ENCODE data around the gene HAGHL. TPM values are rescaled to one million over a fixed set of nuclear protein-coding genes. Genes with fewer than 3 reads are reported as not detected.

HAGHL gene
- total RNA-seq, 2 donors from 2014 or later: 8.9 to 11.4 TPM

DNA sequence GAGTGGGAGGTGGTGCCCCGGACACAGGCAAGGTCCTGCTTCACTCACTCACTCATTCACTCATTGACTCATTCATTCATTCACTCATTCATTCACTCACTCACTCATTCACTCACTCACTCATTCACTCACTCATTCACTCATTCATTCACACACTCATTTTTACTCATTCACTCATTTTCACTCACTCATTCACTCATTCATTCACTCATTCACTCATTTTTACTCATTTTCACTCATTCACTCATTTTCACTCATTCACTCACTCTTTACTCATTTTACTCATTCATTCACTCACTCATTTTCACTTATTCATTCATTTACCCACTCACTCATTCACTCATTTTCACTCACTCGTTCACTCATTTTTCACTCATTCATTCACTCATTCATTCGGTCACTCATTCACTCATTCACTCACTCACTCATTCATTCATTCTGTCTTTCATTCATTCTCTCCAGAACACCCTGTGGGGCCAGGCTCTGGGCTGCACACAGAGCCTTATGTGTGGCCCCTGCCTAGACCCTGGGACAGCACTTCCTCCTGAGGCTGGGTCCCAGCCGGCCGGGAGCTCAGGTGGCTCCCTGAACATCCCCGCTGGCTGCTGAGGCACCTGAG lies 52.1 kb downstream of the HAGHL start:
- TF ChIP-seq, protein P1, sequence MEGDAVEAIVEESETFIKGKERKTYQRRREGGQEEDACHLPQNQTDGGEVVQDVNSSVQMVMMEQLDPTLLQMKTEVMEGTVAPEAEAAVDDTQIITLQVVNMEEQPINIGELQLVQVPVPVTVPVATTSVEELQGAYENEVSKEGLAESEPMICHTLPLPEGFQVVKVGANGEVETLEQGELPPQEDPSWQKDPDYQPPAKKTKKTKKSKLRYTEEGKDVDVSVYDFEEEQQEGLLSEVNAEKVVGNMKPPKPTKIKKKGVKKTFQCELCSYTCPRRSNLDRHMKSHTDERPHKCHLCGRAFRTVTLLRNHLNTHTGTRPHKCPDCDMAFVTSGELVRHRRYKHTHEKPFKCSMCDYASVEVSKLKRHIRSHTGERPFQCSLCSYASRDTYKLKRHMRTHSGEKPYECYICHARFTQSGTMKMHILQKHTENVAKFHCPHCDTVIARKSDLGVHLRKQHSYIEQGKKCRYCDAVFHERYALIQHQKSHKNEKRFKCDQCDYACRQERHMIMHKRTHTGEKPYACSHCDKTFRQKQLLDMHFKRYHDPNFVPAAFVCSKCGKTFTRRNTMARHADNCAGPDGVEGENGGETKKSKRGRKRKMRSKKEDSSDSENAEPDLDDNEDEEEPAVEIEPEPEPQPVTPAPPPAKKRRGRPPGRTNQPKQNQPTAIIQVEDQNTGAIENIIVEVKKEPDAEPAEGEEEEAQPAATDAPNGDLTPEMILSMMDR (conservative IDR thresholded peaks at IDR 0.05): no peak
- Histone ChIP-seq H3K36me3 (ENCODE audit: control insufficient read depth, insufficient read depth, low read length) (no peaks in the 10 kb centered on the region), H3K9me3 (ENCODE audit: control insufficient read depth, low read length) (no peaks in the 10 kb centered on the region), H3K9ac (ENCODE audit: extremely low read depth, low read length, poor library complexity, severe bottlenecking) (no peak overlapping the region), H3K4me3 (ENCODE audit: low read length) (no peak overlapping the region), H3K4me1 (ENCODE audit: control insufficient read depth, insufficient read depth, low read length) (no peaks in the 10 kb centered on the region), H3K27me3 (ENCODE audit: control insufficient read depth, insufficient read depth, low read length, poor library complexity, severe bottlenecking) (peaks cover 3% of the 10 kb centered on the region), H3K27ac (ENCODE audit: low read depth, low read length) (no peak overlapping the region)
- no peaks in the 10 kb centered on the region for H3K4me1 Mint-ChIP-seq
- peaks cover 6% of the 10 kb centered on the region for H3K27me3 Mint-ChIP-seq (ENCODE audit: insufficient read depth)
- 86 to 93% methylated on average over 6 of the region's 6 CpGs for WGBS, 2 experiments (ENCODE audit: insufficient coverage in 1 of 2, insufficient read length in 1 of 2)
- H3K27ac Mint-ChIP-seq: no peak overlapping the region
- H3K9me3 Mint-ChIP-seq: no peaks in the 10 kb centered on the region
- no peaks in the 10 kb centered on the region for H3K36me3 Mint-ChIP-seq (ENCODE audit: low read depth)
- no peak overlapping the region for H3K4me3 Mint-ChIP-seq
- no peak for DNase-seq

Small RNA genes within 50 kb of the gene (microRNA-seq; reads per million reads assigned to microRNA genes)
- gene MIR662 (ENCODE audit: borderline microRNAs expressed): not detected

Other genes starting within 250 kb of the HAGHL start
- 10 to 100 TPM; 55.3 to 76.1 TPM for gene CAPN15, start 199.4 kb upstream of the HAGHL start, total RNA-seq
- gene PRR35, start 166.7 kb upstream of the HAGHL start, total RNA-seq: under 1 TPM; 0.29 to 0.62 TPM
- 1 to 10 TPM; 1.1 TPM for gene NHLRC4, start 160.1 kb upstream of the HAGHL start, total RNA-seq
- 100 to 1,000 TPM; 128 to 129 TPM for gene PIGQ, start 157.1 kb upstream of the HAGHL start, total RNA-seq
- gene RAB40C, start 137.0 kb upstream of the HAGHL start, total RNA-seq: 10 to 100 TPM; 21.3 to 25.9 TPM
- 10 to 100 TPM in 1 of 2 donors, 1 to 10 TPM in 1; 7.7 to 11.6 TPM for gene WFIKKN1, start 96.1 kb upstream of the HAGHL start, total RNA-seq
- 10 to 100 TPM; 72.1 to 79.8 TPM for gene METTL26, start 90.8 kb upstream of the HAGHL start, total RNA-seq
- gene MCRIP2, start 85.3 kb upstream of the HAGHL start, total RNA-seq: 10 to 100 TPM; 22.8 to 34.2 TPM
- 100 to 1,000 TPM; 112 to 120 TPM for gene WDR90, start 77.7 kb upstream of the HAGHL start, total RNA-seq
- 100 to 1,000 TPM; 180 to 193 TPM for gene RHOT2, start 59.0 kb upstream of the HAGHL start, total RNA-seq
- gene RHBDL1, start 51.4 kb upstream of the HAGHL start, total RNA-seq: 1 to 10 TPM; 3.7 to 5.1 TPM
- gene STUB1, start 46.7 kb upstream of the HAGHL start, total RNA-seq: 100 to 1,000 TPM; 105 to 124 TPM
- gene JMJD8, start 42.8 kb upstream of the HAGHL start, total RNA-seq: 10 to 100 TPM; 48.8 to 55.6 TPM
- 10 to 100 TPM; 20.8 to 21.5 TPM for gene WDR24, start 36.7 kb upstream of the HAGHL start, total RNA-seq
- 1 to 10 TPM in 1 of 2 donors, under 1 TPM in 1; 0.38 to 2.2 TPM for gene FBXL16, start 21.3 kb upstream of the HAGHL start, total RNA-seq
- gene METRN, start 12.0 kb upstream of the HAGHL start, total RNA-seq: 10 to 100 TPM; 33.4 to 38.5 TPM
- 10 to 100 TPM; 36.9 to 40.6 TPM for gene ANTKMT, start 6.0 kb upstream of the HAGHL start, total RNA-seq
- 1 to 10 TPM; 6.5 to 8.1 TPM for gene CCDC78, start 663 bp upstream of the HAGHL start, total RNA-seq
- gene CIAO3, start 13.9 kb downstream of the HAGHL start, total RNA-seq: 10 to 100 TPM; 41.4 to 43.3 TPM
- under 1 TPM; 0.42 to 0.86 TPM for gene MSLN, start 33.6 kb downstream of the HAGHL start, total RNA-seq
- gene RPUSD1, start 61.3 kb downstream of the HAGHL start, total RNA-seq: 10 to 100 TPM; 24.1 to 34.4 TPM
- gene CHTF18, start 61.5 kb downstream of the HAGHL start, total RNA-seq: 100 to 1,000 TPM; 158 to 169 TPM
- gene GNG13, start 73.6 kb downstream of the HAGHL start, total RNA-seq: not detected
- 10 to 100 TPM; 13.7 to 15.1 TPM for gene LMF1, start 243.9 kb downstream of the HAGHL start, total RNA-seq